Measurements from ENCODE around the gene CAMTA1. TPM values are rescaled to one million over a fixed set of nuclear protein-coding genes. Genes with fewer than 3 reads are reported as not detected.

The CAMTA1 gene
- total RNA-seq, 1 experiment from 2014 or later = 50.3 TPM

DNA sequence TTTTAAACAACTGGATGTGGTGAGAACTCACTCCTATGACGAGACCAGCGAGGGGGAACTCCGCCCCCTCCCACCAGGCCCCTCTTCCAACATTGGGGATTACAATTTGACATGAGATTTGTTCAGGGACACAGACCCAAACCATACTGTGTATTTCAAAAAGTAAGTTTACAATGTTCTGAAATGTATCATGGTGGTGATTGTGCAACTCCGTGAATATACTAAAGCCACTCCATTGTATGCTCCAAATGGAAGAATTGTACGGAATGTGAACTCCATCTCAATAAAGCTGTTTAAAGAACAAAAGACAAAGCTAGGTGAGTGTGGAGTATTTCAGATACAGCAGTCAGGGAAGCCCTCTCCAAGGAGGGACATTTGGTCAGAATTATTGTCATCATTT lies 553.8 kb downstream of the CAMTA1 start:
- Mint-ChIP-seq H3K9me3 (ENCODE audit: low read depth, unreplicated experiment) (no peaks in the 10 kb centered on the region), H3K36me3 (ENCODE audit: insufficient read depth, unreplicated experiment) (no peaks in the 10 kb centered on the region), H3K27me3 (ENCODE audit: unreplicated experiment) (peaks cover 13% of the 10 kb centered on the region), H3K4me1 (ENCODE audit: low read depth, unreplicated experiment) (no peaks in the 10 kb centered on the region), H3K27ac (ENCODE audit: unreplicated experiment) (no peak overlapping the region), H3K4me3 (ENCODE audit: low read depth, unreplicated experiment) (no peak overlapping the region)
- CTCF ChIA-PET = no interaction called here
- DNase-seq = no peak
- TF ChIP-seq, protein P1, sequence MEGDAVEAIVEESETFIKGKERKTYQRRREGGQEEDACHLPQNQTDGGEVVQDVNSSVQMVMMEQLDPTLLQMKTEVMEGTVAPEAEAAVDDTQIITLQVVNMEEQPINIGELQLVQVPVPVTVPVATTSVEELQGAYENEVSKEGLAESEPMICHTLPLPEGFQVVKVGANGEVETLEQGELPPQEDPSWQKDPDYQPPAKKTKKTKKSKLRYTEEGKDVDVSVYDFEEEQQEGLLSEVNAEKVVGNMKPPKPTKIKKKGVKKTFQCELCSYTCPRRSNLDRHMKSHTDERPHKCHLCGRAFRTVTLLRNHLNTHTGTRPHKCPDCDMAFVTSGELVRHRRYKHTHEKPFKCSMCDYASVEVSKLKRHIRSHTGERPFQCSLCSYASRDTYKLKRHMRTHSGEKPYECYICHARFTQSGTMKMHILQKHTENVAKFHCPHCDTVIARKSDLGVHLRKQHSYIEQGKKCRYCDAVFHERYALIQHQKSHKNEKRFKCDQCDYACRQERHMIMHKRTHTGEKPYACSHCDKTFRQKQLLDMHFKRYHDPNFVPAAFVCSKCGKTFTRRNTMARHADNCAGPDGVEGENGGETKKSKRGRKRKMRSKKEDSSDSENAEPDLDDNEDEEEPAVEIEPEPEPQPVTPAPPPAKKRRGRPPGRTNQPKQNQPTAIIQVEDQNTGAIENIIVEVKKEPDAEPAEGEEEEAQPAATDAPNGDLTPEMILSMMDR (IDR thresholded peaks at IDR 0.05; ENCODE audit: unreplicated experiment) = no peak
- intact Hi-C loops (cut with micrococcal nuclease; ENCODE audit: unreplicated experiment) = no loop called here
- no TSS peak for BruUV-seq (replicated peaks)

DNA sequence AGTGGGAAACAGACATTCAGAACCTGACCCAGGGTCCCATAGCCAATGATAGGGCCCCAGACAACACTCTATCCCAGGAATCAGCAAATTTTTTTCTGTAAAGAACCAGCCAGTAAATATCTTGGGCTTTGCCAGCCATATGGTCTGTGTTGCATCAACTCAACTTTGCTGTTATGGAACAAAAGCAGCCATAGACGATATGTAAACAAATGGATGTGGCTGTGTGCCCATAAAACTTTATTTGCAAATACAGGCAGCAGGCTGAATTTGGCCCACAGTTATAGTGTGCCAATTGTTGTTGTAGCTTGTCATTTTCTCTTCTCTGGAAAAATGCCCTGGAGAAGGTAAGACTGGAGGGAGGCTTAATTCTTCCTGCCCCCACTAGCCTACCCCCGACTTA lies 554.7 kb downstream of the CAMTA1 start:
- Mint-ChIP-seq H3K9me3 (ENCODE audit: low read depth, unreplicated experiment) (no peaks in the 10 kb centered on the region), H3K4me1 (ENCODE audit: low read depth, unreplicated experiment) (no peaks in the 10 kb centered on the region), H3K4me3 (ENCODE audit: low read depth, unreplicated experiment) (no peak overlapping the region), H3K36me3 (ENCODE audit: insufficient read depth, unreplicated experiment) (no peaks in the 10 kb centered on the region), H3K27me3 (ENCODE audit: unreplicated experiment) (peaks cover 13% of the 10 kb centered on the region), H3K27ac (ENCODE audit: unreplicated experiment) (no peak overlapping the region)
- CTCF ChIA-PET = no interaction called here
- DNase-seq = no peak
- TF ChIP-seq, protein P1 (IDR thresholded peaks at IDR 0.05; ENCODE audit: unreplicated experiment) = no peak
- intact Hi-C loops (cut with micrococcal nuclease; ENCODE audit: unreplicated experiment) = no loop called here
- no TSS peak for BruUV-seq (replicated peaks)

DNA sequence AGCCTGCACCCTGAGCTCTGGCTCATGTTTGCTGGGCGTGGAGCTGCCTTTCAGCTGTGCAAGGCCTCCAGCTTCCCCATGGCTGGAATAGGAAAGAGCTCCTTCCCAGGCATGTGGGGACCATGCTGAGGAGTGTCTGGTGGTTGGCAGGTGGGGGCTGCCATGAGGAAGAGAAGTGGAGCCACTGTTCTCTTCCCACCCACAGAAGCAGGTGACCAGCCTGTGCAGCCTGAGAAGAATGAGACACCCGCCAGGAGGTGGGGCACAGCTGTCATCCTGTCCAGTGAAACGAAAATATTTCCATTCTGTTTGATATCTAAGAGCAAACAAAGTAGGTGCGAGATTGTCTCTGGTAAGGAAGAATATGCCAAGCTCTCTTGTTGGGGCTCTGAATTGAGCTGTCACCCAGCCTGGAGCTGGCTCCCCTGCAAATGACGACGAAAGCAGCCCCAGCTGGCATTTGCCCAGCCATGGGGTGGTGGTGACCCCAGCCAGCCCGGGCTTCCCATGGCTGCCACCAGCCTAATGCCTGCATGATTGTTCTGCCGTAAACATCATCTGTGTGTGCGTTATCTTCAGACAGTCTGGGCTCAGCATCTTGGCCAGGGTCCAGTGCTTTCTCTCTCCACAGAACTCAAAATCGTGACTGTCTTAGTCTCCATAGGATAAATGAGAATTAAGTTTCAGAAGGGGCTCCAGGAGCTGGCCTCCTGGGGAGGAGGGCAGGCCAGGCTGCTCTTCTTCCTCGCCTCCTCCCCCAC lies 556.1 kb downstream of the CAMTA1 start:
- H3K4me1 Mint-ChIP-seq (ENCODE audit: low read depth, unreplicated experiment) = no peaks in the 10 kb centered on the region

DNA sequence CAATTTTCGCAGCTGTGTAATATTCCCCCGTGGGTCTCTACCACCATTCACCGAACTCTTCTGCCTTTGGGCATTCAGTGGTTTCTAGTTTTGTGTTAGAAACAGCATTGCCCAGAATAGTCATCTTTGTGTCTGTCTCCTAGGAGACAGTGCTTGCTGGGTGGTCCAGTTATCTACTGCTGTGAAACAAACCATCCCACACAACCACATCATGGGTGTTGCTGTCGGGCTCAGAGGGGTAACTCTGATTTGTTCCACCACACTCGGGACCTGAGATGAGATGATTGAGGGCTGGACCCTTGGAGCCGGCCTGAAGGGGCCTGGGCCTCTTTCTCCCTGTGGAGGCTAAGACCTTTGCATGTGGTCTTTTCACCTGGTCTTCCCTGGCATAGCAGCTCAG lies 558.6 kb downstream of the CAMTA1 start:
- CTCF ChIA-PET = no interaction called here
- DNase-seq = no peak
- no TSS peak for BruUV-seq (replicated peaks)
- Mint-ChIP-seq H3K9me3 (ENCODE audit: low read depth, unreplicated experiment) (no peaks in the 10 kb centered on the region), H3K4me1 (ENCODE audit: low read depth, unreplicated experiment) (no peaks in the 10 kb centered on the region), H3K36me3 (ENCODE audit: insufficient read depth, unreplicated experiment) (no peaks in the 10 kb centered on the region), H3K27ac (ENCODE audit: unreplicated experiment) (no peak overlapping the region), H3K4me3 (ENCODE audit: low read depth, unreplicated experiment) (no peak overlapping the region), H3K27me3 (ENCODE audit: unreplicated experiment) (peaks cover 32% of the 10 kb centered on the region)
- TF ChIP-seq, protein P1 (IDR thresholded peaks at IDR 0.05; ENCODE audit: unreplicated experiment) = no peak
- intact Hi-C loops (cut with micrococcal nuclease; ENCODE audit: unreplicated experiment) = no loop called here

More for the DNA sequence above, 556.1 kb downstream of the CAMTA1 start:
- peaks cover 13% of the 10 kb centered on the region for H3K27me3 Mint-ChIP-seq (ENCODE audit: unreplicated experiment)
- TF ChIP-seq, protein P1 (IDR thresholded peaks at IDR 0.05; ENCODE audit: unreplicated experiment) = no peak
- no peak overlapping the region for H3K4me3 Mint-ChIP-seq (ENCODE audit: low read depth, unreplicated experiment)
- CTCF ChIA-PET = no interaction called here
- BruUV-seq (replicated peaks) = no TSS peak
- H3K27ac Mint-ChIP-seq (ENCODE audit: unreplicated experiment) = no peak overlapping the region
- H3K9me3 Mint-ChIP-seq (ENCODE audit: low read depth, unreplicated experiment) = no peaks in the 10 kb centered on the region
- no peaks in the 10 kb centered on the region for H3K36me3 Mint-ChIP-seq (ENCODE audit: insufficient read depth, unreplicated experiment)
- no peak for DNase-seq
- intact Hi-C loops (cut with micrococcal nuclease; ENCODE audit: unreplicated experiment) = no loop called here
